Hepatocyte (in vitro differentiated cells): ENCODE results near the gene PI16. TPM values are rescaled to one million over a fixed set of nuclear protein-coding genes. Genes with fewer than 3 reads are reported as not detected.

Source experiments
- DNase-seq: peaks from one replicate; pipeline ENCODE4 v3.0.0-alpha.2; 2016; ENCODE audit warnings: low spot score
- H2AFZ ChIP-seq: fragments of 200-600 bp; sonication (generic); 2 replicates; pipeline ENCODE4 v1.6.0; 2016; ENCODE audit warnings: antibody characterized with exemption, mild to moderate bottlenecking
- H3K27ac ChIP-seq: fragments of 200-600 bp; sonication (generic); 2 replicates; pipeline ENCODE4 v1.5.1; 2016; ENCODE audit warnings: mild to moderate bottlenecking
- H3K27me3 ChIP-seq: fragments of 200-600 bp; sonication (generic); 2 replicates; pipeline ENCODE4 v1.6.1; 2016
- H3K36me3 ChIP-seq: fragments of 200-600 bp; sonication (generic); replicated peaks from 2 replicates; pipeline ENCODE4 v1.5.1; 2016; ENCODE audit warnings: low read depth; ENCODE audit not compliant: insufficient read depth
- H3K4me1 ChIP-seq: fragments of 200-600 bp; sonication (generic); 2 replicates; pipeline ENCODE4 v1.5.1; 2016; ENCODE audit warnings: mild to moderate bottlenecking, moderate library complexity; ENCODE audit not compliant: insufficient read depth
- H3K4me2 ChIP-seq: fragments of 200-600 bp; sonication (generic); 2 replicates; pipeline ENCODE4 v1.6.0; 2016
- H3K4me3 ChIP-seq: fragments of 200-600 bp; sonication (generic); 2 replicates; pipeline ENCODE4 v1.5.1; 2016; ENCODE audit warnings: mild to moderate bottlenecking
- H3K79me2 ChIP-seq: fragments of 200-600 bp; sonication (generic); 2 replicates; pipeline ENCODE4 v1.6.0; 2017; ENCODE audit warnings: mild to moderate bottlenecking
- H3K9me2 ChIP-seq: fragments of 200-600 bp; sonication (generic); replicated peaks from 2 replicates; pipeline ENCODE4 v1.6.0; 2017; ENCODE audit warnings: mild to moderate bottlenecking; ENCODE audit not compliant: insufficient read depth
- H3K9me3 ChIP-seq: fragments of 200-600 bp; sonication (generic); 2 replicates; pipeline ENCODE4 v1.5.1; 2016; ENCODE audit warnings: low read depth, mild to moderate bottlenecking
- H4K20me1 ChIP-seq: fragments of 200-600 bp; sonication (generic); 2 replicates; pipeline ENCODE4 v1.6.0; 2016; ENCODE audit warnings: mild to moderate bottlenecking; ENCODE audit not compliant: insufficient read depth, poor library complexity, severe bottlenecking
- CTCF ChIP-seq: fragments of 200-600 bp; sonication (generic); IDR thresholded peaks from 2 replicates; pipeline ENCODE4 v1.5.1; 2016; ENCODE audit warnings: antibody characterized with exemption, mild to moderate bottlenecking; ENCODE audit not compliant: poor library complexity
- EZH2 ChIP-seq: fragments of 200-600 bp; sonication (generic); IDR thresholded peaks from 2 replicates; pipeline ENCODE4 v1.6.1; 2016; ENCODE audit warnings: antibody characterized with exemption, mild to moderate bottlenecking, borderline replicate concordance
- EZH2phosphoT487 ChIP-seq: fragments of 200-600 bp; sonication (generic); IDR thresholded peaks from one replicate; pipeline ENCODE4 v1.6.1; 2018; ENCODE audit warnings: antibody characterized with exemption, mild to moderate bottlenecking, low read depth, moderate library complexity; ENCODE audit not compliant: unreplicated experiment, severe bottlenecking
- WGBS: methylation state at CpG from one replicate; pipeline ENCODE4 v1.1.6; 2016; ENCODE audit warnings: low lambda C conversion rate; ENCODE audit errors: missing lambda C conversion rate; 5-methylcytosine and 5-hydroxymethylcytosine counted together
- polyA plus RNA-seq: library from polyadenylated mRNA; unstranded; fragments of >200 nt; fragmentation: Nextera tagmentation; extraction: Ambion mirVana; gene quantifications from 2 replicates; pipeline ENCODE4 v1.2.1, GENCODE V29; 2016
- total RNA-seq: library from RNA; depleted of rRNA; stranded (reverse); fragments of >200 nt; gene quantifications from 2 replicates; pipeline ENCODE4 v1.2.3, GENCODE V29; 2014

PI16 gene
- total and polyA plus RNA-seq, 2 experiments from 2014 or later, result not detected

DNA sequence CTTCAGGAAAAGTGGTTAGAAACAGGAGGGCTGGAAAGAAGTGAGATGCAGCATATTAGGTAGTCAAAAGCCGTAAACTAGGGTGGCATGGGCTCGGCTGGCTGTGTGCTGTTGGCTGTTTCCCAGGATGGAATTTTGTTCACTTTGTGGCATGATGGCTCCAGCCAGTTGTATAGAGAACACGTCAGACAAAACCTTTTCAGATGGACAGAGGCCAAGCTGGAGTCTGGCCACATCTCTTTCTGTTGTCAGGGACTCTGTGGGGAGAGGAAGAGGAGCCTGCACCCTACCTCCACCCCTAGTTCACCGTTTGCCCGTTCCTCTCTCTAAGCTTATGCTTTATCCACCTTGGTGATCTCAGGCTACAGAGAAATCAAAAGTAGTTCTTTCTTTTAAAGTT is 46.8 kb upstream of the PI16 start:
- no peak overlapping the region for H3K4me3 ChIP-seq
- peaks cover 7% of the 10 kb centered on the region for H3K4me1 ChIP-seq
- 60% methylated on average over 5 of the region's 5 CpGs for WGBS
- TF ChIP-seq EZH2phosphoT487 (no peak), CTCF (no peak), EZH2 (no peak)
- peak overlapping the region; percentile 81 for H3K27ac ChIP-seq
- no peaks in the 10 kb centered on the region for H3K27me3 ChIP-seq
- no peak overlapping the region for H3K4me2 ChIP-seq
- no peaks in the 10 kb centered on the region for H4K20me1 ChIP-seq
- peak; percentile 47 for DNase-seq
- no peaks in the 10 kb centered on the region for H3K79me2 ChIP-seq
- no peak overlapping the region for H2AFZ ChIP-seq
- H3K9me3 ChIP-seq, result no peaks in the 10 kb centered on the region
- H3K9me2 ChIP-seq, result no peaks in the 10 kb centered on the region
- no peaks in the 10 kb centered on the region for H3K36me3 ChIP-seq

GRCh38 chr6:36908747-36909146 is 45.8 kb upstream of the PI16 start:
- Histone ChIP-seq H4K20me1 (no peaks in the 10 kb centered on the region), H2AFZ (no peak overlapping the region), H3K27me3 (no peaks in the 10 kb centered on the region), H3K9me3 (no peaks in the 10 kb centered on the region), H3K9me2 (no peaks in the 10 kb centered on the region), H3K36me3 (no peaks in the 10 kb centered on the region), H3K4me1 (peaks cover 15% of the 10 kb centered on the region), H3K4me2 (no peak overlapping the region), H3K4me3 (no peak overlapping the region), H3K27ac (peak overlapping the region; percentile 9), H3K79me2 (no peaks in the 10 kb centered on the region)
- no peak for DNase-seq
- 79% methylated on average over 2 of the region's 2 CpGs for WGBS
- TF ChIP-seq CTCF (no peak), EZH2phosphoT487 (no peak), EZH2 (no peak)

GRCh38 chr6:36912030-36912454 is 42.5 kb upstream of the PI16 start:
- H3K4me1 ChIP-seq, result peaks cover 27% of the 10 kb centered on the region
- H3K9me3 ChIP-seq, result no peaks in the 10 kb centered on the region
- H3K4me3 ChIP-seq, result no peak overlapping the region
- H3K36me3 ChIP-seq, result no peaks in the 10 kb centered on the region
- no peaks in the 10 kb centered on the region for H4K20me1 ChIP-seq
- no peaks in the 10 kb centered on the region for H3K79me2 ChIP-seq
- no peak overlapping the region for H3K4me2 ChIP-seq
- no peaks in the 10 kb centered on the region for H3K9me2 ChIP-seq
- DNase-seq, result no peak
- no peak overlapping the region for H2AFZ ChIP-seq
- WGBS, result 87% methylated on average over 4 of the region's 4 CpGs
- H3K27ac ChIP-seq, result peak overlapping the region; percentile 64
- no peak for TF ChIP-seq EZH2phosphoT487
- no peak for TF ChIP-seq CTCF
- TF ChIP-seq EZH2, result no peak
- H3K27me3 ChIP-seq, result no peaks in the 10 kb centered on the region

DNA sequence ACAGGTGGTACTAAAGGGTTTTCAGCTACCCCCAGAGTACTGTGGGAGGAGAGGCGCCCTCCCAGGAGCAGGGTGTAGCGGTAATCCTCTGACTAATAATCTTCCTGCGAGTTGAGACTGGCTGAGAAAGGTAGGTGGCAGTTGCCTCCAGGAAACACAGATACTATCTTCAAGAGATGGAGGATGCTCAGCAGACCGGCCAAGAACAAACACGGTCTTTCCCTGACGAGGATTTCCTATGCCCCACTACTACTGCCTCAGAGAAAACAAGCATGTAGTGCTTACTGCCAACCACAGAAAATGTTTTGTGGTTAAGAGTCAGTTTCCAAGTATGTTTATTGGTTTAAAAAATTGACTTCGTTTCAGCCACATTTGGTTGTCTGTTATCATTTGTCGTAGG is 42.0 kb upstream of the PI16 start:
- Histone ChIP-seq H3K79me2 (no peaks in the 10 kb centered on the region), H4K20me1 (no peaks in the 10 kb centered on the region), H3K36me3 (no peaks in the 10 kb centered on the region), H3K4me3 (no peak overlapping the region), H3K9me2 (no peaks in the 10 kb centered on the region), H3K4me1 (peaks cover 30% of the 10 kb centered on the region), H3K27me3 (no peaks in the 10 kb centered on the region), H2AFZ (no peak overlapping the region), H3K27ac (peak overlapping the region; percentile 84), H3K9me3 (no peaks in the 10 kb centered on the region), H3K4me2 (no peak overlapping the region)
- DNase-seq, result peak; percentile 30
- WGBS, result 52% methylated on average over 8 of the region's 8 CpGs
- TF ChIP-seq EZH2 (no peak), CTCF (no peak), EZH2phosphoT487 (no peak)
